DMS 273 (cell line): ENCODE results near the gene MORC1.
"Not testable (repeated sequence)": the region's sequence is repeated elsewhere in the genome, so short reads cannot be mapped to it uniquely, and the experiment has no call there.

Experiments
- DNase-seq: peaks from one replicate; lab custom pipeline; 2025; ENCODE audit not compliant: unreplicated experiment; lab: John Stamatoyannopoulos, UW

MORC1 gene

DNA sequence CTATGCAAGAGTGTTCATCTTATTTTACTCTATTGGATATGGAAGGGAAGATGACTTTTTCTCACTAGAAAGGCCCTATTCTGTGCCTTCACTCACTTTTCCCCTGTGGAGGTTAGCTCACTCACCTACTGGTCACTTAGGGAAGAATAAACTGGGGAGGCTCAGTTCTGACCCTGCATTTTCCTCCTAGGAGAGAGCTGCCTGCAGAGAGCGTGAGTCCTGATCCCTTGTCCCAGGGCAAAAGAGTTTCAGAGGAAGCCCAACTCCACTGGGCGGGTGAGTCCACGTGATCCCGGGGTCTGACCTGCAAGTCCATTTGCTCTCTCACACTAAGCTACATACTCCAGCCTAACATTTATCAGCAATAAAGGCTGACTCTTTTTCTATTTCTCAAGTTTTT lies 8.4 kb downstream of the MORC1 start:
- DNase-seq, result no peak

DNA sequence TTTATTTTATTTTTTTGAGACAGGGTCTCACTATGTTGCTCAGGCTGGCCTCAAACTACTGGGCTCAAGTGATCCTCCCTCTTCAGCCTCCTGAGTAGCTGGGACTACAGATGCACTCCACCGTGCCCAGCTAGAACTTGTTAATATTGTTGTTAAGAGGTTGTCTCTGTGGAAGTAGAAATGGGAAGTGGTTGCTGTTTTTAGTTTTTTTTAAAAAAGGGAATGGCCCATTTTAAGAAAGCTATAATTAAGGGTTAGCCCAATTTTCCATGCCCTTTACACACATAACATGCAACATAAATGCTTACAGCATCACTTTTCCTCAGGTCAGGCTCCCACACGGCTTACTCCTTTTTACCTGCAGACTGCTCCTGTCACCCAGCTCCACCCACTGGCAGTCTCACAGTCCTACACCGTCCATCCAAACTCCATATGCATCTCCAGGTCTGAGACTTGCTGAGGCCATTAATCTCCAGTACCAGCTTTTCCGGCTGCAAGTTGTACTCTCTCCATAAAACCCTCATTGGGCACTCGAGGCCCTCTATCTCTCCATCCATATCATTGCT lies 19.8 kb downstream of the MORC1 start:
- peak; percentile 62 for DNase-seq

DNA sequence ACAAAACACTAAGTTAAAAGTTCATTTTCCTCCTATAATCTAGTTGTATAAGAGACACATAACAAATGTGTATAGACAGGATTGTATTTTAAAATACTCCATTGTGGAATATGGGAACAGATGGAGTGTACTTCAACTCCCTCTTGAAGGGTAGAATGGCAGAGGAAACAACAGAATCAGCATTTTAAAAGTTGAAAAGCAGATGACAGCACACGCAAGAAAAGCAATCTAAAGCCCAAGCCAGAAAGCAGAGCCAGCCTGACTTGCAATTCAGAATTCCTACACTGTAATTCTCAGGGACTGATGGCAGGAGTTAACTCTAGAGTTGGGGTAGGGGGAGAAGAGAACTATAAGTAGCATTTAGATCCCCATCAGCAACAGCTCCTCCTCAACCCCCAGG lies 22.8 kb downstream of the MORC1 start:
- peak; percentile 19 for DNase-seq

DNA sequence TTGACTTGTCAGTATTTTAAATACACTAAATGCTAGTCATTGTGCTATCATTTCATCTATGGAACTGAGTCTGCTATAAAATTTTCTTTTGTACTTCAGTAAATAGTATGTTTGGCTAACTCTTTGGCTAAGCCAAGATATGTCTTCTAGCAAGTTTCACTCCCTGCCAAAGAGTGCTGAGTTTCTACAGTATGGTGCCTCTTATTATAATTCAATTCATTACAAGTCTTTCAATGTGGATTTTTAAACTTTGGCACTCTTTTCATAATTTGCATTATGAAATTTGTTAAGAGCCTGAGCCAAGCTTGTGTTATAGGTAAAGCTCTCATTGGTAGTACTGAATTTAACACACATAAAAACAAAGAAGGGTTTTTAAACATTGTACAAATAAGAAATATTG lies 24.4 kb downstream of the MORC1 start:
- DNase-seq, result no peak

DNA sequence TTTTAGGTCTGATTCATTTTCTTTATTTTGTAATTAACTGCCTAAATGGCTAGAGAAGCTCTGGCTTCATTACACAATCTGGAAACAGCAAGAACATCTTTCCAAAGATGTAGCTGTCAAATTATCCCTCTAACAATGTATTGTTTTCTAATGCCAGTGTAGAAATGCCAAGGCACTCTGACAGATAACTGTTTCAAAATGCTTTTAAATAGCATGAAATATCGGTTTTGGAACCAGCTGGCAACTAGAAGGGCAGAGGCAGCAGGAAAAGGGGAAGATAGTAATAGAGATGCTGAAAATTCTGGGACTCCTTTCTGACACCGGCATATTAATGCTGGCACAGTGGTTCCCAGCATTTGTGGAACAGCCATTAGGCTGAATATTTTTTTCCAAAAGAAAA lies 26.1 kb downstream of the MORC1 start:
- DNase-seq, result no peak

DNA sequence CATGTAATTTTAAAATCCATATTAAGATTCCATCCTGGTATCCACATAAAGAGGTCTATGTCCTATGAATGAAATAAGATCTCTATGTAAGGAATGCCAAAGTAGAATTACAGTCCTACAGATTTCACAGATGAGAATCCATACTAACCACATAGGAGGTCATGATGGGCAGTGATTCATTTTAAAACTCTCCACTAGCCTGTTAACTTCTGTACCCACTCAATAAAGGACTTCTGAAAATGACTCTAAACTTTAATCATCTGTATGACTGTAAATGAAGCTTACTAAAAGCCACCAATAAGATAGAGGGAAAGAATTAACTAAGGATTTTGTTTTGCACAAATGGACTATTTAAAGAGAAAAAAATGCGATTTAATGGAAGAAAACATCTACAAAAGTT lies 28.7 kb downstream of the MORC1 start:
- DNase-seq, result no peak

DNA sequence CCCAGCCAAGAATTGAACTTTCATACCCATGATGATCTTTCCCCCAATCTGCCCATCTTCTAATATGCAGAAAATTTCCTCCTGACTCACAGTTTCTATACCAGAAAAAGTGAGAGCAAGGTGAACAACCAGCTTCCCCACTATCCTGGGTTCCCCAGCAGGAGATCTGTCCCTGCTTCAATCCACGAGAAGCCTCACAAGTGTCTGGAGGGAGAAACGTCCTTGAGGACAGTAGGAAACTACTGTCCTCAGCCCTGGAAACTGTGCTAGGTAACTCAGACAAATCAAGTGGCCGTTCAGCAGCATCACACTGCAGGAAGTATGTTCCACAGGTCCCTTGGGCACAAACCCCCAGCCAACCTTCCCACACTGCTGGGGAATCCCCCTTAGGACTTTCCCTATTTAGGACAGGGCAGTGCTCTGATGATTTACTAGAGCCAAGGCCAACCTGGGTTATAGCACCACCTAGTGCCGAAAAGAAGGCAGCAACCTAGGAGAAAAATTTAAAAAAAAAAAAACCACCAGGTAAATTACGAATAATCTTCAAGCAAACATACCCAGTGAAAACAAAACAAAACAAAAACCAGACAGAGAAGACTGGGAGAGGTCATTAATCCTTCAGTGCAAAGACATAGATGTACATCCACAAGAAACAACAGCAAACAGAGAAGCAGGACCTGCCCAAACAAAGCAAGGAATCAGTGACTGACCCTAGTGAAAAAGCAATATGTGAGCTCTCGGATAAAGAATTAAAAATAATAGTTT lies 36.0 kb downstream of the MORC1 start:
- peak; percentile 72 for DNase-seq

DNA sequence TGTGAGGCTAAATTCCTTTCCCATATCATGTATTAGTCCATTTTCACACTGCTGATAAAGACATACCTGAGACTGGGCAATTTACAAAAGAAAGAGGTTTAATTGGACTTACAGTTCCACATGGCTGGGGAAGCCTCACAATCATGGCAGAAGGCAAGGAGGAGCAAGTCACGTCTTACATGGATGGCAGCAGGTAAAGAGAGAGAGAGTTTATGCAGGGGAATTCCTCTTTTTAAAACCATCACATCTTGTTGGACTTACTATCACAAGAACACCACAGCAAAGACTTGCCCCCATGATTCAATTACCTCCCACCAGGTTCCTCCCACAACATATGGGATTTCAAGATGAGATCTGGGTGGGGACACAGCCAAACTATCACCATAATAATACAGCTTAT lies 37.8 kb downstream of the MORC1 start:
- not testable (repeated sequence) for DNase-seq

DNA sequence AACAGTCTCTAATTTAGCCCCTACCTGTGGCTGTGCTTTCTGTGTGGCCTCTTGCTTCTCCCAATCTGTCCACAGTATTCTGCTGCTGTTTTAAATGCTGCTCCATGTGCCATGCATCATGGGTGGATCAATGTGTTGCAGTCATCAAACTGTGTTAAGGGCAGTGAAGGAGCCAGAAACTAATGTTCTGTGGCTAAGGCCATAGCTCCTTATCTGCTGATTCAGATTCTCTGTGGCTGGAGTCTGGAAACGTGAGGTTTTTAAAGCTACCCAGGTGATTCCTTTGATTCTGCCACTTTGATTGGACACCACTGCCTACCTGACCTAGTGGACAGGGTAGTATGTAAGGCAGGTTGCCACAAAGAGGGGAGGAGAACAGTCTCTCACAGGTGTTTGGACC lies 44.8 kb downstream of the MORC1 start:
- DNase-seq, result no peak

DNA sequence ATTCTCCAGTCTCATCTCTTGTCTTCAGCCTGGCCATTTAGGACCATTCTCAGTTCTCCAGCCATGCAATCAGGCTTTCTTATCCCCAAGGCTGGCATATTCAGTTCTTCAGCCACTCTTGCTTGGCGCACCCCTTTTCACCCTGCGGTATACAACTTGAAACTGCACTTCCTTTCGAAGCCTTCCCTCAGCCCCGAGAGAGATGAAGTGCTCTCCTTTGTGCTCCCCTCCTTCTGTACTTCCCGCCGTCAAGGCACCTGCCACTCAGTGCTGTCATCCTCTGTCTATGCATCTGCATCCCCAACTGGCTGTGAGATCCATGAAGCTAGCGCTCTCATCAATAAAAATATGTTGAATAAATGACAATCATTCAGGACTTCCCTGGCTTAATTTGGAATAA lies 45.7 kb downstream of the MORC1 start:
- DNase-seq, result no peak

DNA sequence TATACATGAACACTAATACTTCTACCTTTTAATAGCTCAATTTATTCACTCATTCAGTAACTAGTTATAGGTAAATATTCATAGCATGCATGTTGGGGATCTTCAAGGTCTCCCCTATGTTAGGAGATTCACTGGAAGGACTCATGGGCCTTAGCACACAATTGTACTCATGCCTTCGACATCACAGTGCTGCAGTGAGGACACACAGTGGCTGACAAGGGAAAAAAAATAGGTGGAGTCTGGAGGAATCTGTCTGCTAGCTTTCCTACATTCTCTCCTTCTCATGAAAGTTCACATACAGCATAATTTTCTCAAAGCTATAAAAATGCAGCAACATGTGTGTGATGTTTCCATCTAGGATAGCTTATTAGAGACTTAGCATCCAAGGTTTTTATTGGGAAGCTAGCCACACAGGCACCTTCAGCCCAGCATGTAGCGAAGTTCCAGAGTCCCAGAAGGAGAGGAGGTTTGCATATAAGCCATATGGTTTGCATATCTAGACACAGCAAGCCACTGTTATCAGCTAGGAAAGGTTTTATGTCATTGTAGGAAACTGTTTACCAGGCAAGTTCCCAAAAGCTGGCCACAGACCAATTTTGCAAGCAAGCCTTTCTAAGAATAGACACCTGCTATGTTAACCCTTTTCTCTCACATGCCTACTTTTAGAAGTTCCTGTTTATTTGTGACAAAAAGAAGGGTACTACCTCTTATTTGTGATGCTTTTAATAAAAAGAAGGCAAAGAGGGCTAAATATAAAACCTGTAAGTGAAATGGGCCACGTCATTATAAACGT lies 46.4 kb downstream of the MORC1 start:
- DNase-seq, result peak; percentile 52

DNA sequence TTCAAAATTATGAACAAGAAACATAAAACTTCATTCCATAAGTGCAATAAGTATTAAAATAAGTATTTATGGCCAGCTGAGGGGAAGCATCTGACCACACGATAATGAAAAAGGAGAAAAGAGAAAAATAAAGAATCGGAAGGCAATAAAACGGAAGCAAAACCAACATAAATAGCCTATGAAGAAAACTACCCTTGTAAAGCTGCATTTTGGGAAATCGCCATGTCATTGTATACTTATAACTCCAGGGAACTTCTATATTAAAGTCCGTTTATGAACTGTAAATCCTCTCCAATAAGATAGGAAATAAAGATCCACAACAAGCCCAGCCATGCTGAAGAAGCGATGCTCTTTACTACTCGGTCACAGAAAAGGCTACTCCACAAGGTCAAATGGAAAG lies 47.7 kb downstream of the MORC1 start:
- no peak for DNase-seq

DNA sequence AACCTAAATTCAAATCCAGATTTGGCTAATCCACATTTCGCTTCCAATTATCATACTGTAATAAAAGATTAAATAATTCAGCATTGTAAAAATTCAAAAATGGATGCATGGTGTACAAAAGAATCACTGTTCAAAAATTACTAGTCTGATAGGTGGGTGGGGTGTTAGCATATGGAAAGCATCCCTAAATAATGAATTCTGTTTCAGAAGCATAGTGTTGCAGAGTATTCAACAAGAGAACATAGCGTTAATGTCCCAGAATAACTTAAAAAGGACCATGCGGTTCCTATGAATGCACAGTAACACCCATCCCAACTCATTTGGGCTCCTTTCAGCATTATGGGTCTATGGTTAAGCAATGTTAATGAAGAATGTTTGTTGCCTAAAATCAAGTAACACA lies 51.1 kb downstream of the MORC1 start:
- DNase-seq, result no peak

DNA sequence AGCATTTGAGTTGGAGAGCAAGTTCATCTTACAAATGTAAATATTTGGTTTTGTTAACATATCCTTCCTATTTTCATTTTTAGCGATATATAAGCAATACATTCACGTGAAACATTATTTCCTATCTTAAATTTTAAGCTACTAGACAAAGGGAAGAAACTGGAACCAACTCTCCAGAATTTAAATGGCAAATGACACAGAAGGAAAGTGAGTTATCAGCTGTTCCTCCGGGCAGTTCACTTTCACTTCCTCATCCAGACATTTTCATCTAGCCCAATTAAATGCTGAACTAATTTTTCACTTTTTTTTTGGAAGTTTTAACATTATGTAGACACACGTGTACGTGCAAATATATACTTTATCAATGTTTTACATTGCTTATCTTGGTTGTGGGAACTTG lies 58.7 kb downstream of the MORC1 start:
- DNase-seq, result peak; percentile 7

DNA sequence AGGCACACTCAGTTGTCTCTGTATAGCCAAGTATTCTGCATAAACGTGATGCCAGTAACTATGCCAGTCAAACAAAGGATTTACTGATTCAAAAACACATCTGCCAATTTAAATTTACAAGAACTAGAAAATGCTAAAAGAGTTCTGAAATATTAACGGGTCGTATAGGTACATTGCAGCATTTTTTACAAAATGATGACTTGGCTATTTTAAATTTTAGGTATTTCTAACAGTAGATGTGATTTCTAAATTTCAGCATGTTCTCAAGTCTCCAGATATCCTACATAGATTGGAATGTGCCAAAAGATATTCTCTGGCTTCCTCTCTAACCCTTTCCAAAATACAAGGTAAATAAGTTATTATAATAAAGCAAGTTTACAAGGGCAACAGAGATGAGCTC lies 60.3 kb downstream of the MORC1 start:
- no peak for DNase-seq

DNA sequence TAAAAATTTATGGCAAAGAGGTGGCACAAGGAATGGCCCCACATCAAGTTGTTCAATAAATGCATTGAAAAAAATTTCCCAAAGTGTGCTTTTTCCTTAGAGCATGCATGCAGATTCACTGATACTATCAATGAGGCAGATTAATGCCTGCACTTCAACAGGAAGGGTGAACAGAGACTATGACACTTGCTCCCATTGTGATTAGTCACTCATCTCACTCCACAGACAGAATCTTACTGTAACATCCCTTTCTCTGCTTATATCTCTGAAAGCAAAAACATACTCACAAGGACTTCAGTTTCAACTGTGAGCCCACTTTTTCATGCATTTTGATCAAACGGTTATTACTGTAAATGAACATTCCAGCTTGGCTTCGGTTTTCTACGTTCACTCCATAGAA lies 60.9 kb downstream of the MORC1 start:
- no peak for DNase-seq

DNA sequence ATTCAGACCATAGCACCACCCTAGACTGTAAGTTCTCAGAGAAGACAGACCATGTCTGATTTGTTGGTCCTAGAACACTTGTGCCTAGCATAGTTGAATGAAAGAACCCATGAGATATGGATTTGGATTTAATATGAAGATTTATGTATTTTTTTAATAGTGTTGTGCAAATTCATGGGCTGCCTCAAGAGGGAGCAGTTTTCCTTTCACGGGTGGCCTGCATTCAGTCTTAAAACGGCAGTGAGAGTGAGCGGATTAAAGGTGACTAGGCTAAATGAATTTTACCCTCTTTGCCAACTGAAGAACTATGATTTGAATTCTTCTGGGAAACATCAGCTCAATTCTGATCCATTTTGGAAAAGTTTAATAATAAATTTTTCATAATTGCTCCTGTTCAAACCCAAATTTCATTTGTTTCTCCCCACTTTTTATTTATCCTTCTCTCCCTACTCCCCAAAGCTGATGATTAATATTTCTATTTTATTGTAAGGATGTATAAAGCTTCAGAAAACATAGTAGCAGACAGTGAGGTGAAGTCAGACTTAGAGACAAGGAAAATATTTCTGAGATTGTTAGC lies 67.3 kb downstream of the MORC1 start:
- DNase-seq, result peak; percentile 67

DNA sequence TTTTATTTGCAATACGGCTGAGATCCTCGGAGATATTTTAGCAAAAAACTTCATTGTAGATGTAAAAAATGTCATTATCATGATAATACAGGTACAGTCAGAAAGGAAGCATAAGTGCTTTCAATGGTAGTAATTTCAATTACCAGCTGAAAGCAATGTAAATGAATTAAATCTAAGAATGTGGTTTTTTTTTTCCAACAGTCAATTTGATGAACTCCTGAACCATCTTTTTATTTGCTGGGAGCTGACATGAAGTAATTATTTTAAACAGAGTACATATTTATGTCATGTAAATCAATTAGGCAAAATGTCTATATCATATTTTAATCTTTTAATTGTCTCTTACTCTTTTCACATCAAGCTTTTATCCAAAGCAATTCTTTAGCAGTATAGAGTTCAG lies 70.6 kb downstream of the MORC1 start:
- DNase-seq, result no peak

DNA sequence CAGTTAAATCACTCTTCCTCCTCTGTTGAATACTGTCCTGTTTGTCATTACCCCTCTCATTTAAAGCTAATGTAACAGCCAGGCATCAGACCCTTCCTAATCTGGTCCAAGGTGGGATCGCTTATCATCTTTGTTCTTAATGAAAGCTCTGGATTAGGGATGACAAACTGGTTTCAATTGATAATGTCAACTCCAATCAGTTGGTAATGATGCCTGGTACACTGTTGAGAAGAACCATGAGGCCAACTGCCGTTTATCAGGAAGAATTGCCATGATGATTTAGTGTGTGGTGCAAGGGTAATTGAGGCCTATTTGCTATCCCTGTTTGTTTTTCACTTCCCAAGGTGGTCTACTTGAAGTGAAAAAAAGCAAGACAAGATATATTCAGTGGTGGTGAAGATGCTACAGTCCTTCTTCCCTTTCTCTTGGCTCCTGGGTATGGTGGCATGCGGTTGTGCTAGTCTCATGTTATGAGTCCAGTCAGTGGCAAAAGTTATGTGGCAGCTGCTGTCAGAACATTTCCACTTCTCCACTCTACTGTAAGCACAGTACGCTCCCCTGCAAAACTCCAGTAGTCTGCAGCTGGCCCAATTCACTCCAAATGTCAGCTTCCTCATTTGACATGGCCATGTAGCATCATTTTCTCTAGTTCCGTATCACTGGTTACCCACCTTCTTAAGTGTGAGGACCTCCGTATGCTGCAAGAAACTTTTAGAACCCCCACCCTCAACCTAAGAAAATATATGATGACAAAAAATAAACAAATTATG lies 72.5 kb downstream of the MORC1 start:
- no peak for DNase-seq

DNA sequence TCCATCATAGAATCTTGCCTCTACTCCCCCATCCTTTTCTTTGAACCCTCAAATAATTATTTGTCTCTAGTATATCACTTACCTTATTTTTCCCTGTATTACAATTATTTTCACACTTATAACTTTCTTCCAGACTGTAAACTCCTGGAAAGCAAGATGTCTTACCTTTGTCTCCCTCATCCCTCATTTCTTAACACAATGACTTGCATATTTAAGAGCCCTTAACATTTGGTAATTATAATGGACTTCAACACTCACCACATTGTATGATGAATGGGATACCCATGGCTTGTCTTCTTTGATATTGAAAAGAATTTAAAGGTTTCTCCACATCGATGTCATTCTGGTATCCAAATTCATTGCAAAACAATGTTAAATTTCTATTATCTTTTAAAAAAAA lies 82.9 kb downstream of the MORC1 start:
- DNase-seq, result no peak

DNA sequence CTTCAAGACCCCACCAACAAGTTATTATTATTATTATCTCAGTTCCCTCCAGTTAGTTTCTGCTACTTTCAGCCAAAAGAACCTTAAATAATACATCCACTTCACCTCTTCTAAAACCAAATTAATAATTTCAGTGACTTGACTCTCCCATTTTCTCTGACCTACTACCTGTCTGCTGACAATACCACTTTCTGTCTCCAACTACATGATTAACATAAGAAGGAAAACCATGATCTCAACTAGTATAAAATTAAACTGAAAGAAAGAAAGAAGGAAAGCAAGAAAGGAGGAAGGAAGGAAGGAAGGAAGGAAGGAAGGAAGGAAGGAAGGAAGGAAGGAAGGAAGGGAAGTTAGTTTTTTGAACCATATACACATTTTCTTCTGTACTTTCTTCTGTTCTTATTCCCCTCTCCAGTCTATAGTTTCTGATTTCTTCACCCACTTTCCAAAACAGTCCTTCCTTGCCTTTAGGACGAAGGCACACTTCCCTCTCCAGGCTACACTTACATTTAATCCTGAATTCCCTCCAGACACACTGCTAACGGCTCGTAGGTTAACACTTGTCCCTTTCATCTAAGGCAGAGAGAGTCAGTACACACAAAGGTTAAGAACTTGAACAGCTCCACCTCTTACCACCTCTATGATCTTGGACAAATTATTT lies 84.8 kb downstream of the MORC1 start:
- DNase-seq, result no peak
